Activated CD8-positive, alpha-beta T cell treated with anti-CD3 and anti-CD28 coated beads for 36 hours (primary cell): Measurements from ENCODE around the gene DRC3. TPM values are rescaled to one million over a fixed set of nuclear protein-coding genes. Genes with fewer than 3 reads are reported as not detected.

Source experiments
- ATAC-seq: fragments of 200-7000 bp; cut with Tn5 transposase; one replicate; pipeline ENCODE4 v1.10.0; 2021; ENCODE audit warnings: mild to moderate bottlenecking, moderate library complexity
- CTCF ChIA-PET: fragments of 350-600 bp; sonication (Branson Sonifier 250); formaldehyde crosslinking; loops from one replicate; lab custom pipeline; 2021; ENCODE audit warnings: antibody characterized with exemption; lab: Charles Lee
- POLR2A ChIA-PET: fragments of 350-600 bp; sonication (Branson Sonifier 250); formaldehyde crosslinking; loops from one replicate; lab custom pipeline; 2021; ENCODE audit warnings: antibody characterized with exemption; lab: Charles Lee
- DNase-seq: peaks from one replicate; pipeline ENCODE4 v3.0.0-alpha.2; 2020
- H3K27ac Mint-ChIP-seq: one replicate; pipeline ENCODE4 v1.8.0; 2021; ENCODE audit warnings: mild to moderate bottlenecking, mixed read lengths
- H3K27me3 Mint-ChIP-seq: one replicate; pipeline ENCODE4 v1.8.0; 2021; ENCODE audit warnings: mixed read lengths
- H3K36me3 Mint-ChIP-seq: one replicate; pipeline ENCODE4 v1.8.0; 2021; ENCODE audit warnings: low read depth, mixed read lengths
- H3K4me1 Mint-ChIP-seq: one replicate; pipeline ENCODE4 v1.8.0; 2021; ENCODE audit warnings: low read depth, mixed read lengths
- H3K4me3 Mint-ChIP-seq: one replicate; pipeline ENCODE4 v1.8.0; 2021; ENCODE audit warnings: mild to moderate bottlenecking, moderate library complexity, mixed read lengths
- H3K9me3 Mint-ChIP-seq: one replicate; pipeline ENCODE4 v1.8.0; 2021; ENCODE audit warnings: mixed read lengths
- CTCF ChIP-seq: fragments of 200-600 bp; IDR thresholded peaks from one replicate; pipeline ENCODE4 v1.8.0; 2022; ENCODE audit warnings: antibody characterized with exemption, mild to moderate bottlenecking
- intact Hi-C: fragments of 100-400 bp; cut with micrococcal nuclease; formaldehyde crosslinking; loops from one replicate; pipeline ENCODE4 v1.10.0; 2022
- total RNA-seq, 2 experiments: library from RNA; stranded (reverse); gene quantifications; one replicate each; pipeline ENCODE4 v1.2.3, GENCODE V29; 2021

Gene DRC3
- total RNA-seq, 2 experiments from 2014 or later: 0.25 TPM; not detected in 1

- peaks cover 53% of the 10 kb centered on the region for H3K4me1 Mint-ChIP-seq
- DNase-seq: no peak
- no peaks in the 10 kb centered on the region for H3K9me3 Mint-ChIP-seq
- peaks cover 3% of the 10 kb centered on the region for H3K36me3 Mint-ChIP-seq
- no peak for ATAC-seq
- H3K4me3 Mint-ChIP-seq: peak overlapping the region; percentile 95
- no peak for TF ChIP-seq CTCF
- intact Hi-C loops: loop anchor here (5.0 to 10.0 kb wide), 3 partner anchors 60 to 343 kb away; no protein-coding TSS in a partner anchor
- POLR2A ChIA-PET: interaction anchor here (1.0 to 1.9 kb wide), 7 partner anchors 9 to 347 kb away, joined by 3 to 5 read pairs (median 3); partner anchors contain the start of genes DRC3 and TOM1L2
- H3K27me3 Mint-ChIP-seq: no peaks in the 10 kb centered on the region
- CTCF ChIA-PET: interaction anchor here (1.4 kb wide), 2 partner anchors 146 to 217 kb away, joined by 3 to 6 read pairs; no protein-coding TSS in a partner anchor
- H3K27ac Mint-ChIP-seq: peak overlapping the region; percentile 96
Measured at GRCh38 chr17:18037486-18037885, 64.8 kb downstream of the DRC3 start.

- H3K4me1 Mint-ChIP-seq: peaks cover 53% of the 10 kb centered on the region
Measured at GRCh38 chr17:18038149-18038850, 65.6 kb downstream of the DRC3 start.

GRCh38 chr17:18038861-18039534 lies 66.3 kb downstream of the DRC3 start, which contains the start of the genes ATPAF2 and GID4:
ATPAF2 (minus strand) TSS chr17:18039168; CDS start chr17:18039013, 155 bp downstream.
GID4 (plus strand) TSS chr17:18039408; CDS start chr17:18039465, 57 bp downstream.
- peak; percentile 93 for ATAC-seq

More at GRCh38 chr17:18038149-18038850, 65.6 kb downstream of the DRC3 start:
- no peak for TF ChIP-seq CTCF
- intact Hi-C loops: loop anchor here (5.0 to 10.0 kb wide), 3 partner anchors 61 to 343 kb away; no protein-coding TSS in a partner anchor
- POLR2A ChIA-PET: interaction anchor here (0.7 to 1.9 kb wide), 10 partner anchors 10 to 348 kb away, joined by 3 to 5 read pairs (median 3); partner anchors contain the start of genes DRC3 and TOM1L2
- CTCF ChIA-PET: interaction anchor here (0.7 to 1.4 kb wide), 3 partner anchors 147 to 355 kb away, joined by 3 to 6 read pairs (median 4); no protein-coding TSS in a partner anchor
- DNase-seq: peak; percentile 39
- Mint-ChIP-seq H3K36me3 (peaks cover 3% of the 10 kb centered on the region), H3K27me3 (no peaks in the 10 kb centered on the region), H3K27ac (peak overlapping the region; percentile 96), H3K9me3 (no peaks in the 10 kb centered on the region), H3K4me3 (peak overlapping the region; percentile 95)
- ATAC-seq: peak; percentile 35

More at GRCh38 chr17:18038861-18039534, 66.3 kb downstream of the DRC3 start, which contains the start of the genes ATPAF2 and GID4:
- peak; percentile 100 for DNase-seq
- TF ChIP-seq CTCF: no peak
- CTCF ChIA-PET: interaction anchor here (0.7 kb wide), 1 partner anchor 355 kb away, joined by 4 read pairs; no protein-coding TSS in a partner anchor
- Mint-ChIP-seq H3K27ac (peak within 1 kb of the TSS; percentile 96), H3K4me3 (peak within 1 kb of the TSS; percentile 95), H3K36me3 (peaks cover 3% of the 10 kb centered on the region), H3K27me3 (no peaks in the 10 kb centered on the region), H3K4me1 (peaks cover 48% of the 10 kb centered on the region), H3K9me3 (no peaks in the 10 kb centered on the region)
- POLR2A ChIA-PET: interaction anchor here (1.0 to 1.5 kb wide), 6 partner anchors 56 to 348 kb away, joined by 3 to 4 read pairs (median 3); partner anchors contain the start of genes DRC3 and TOM1L2
- intact Hi-C loops: loop anchor here (5.0 to 10.0 kb wide), 3 partner anchors 62 to 344 kb away; no protein-coding TSS in a partner anchor
